Natural killer cell treated with Interleukin-12 subunit alpha and Interleukin-12 subunit beta and Interleukin-15 and Interleukin-18, amount 100 ng/mL, for 72 hours (primary cell): ENCODE measurements around the gene TRAPPC10. TPM values are rescaled to one million over a fixed set of nuclear protein-coding genes. Genes with fewer than 3 reads are reported as not detected.

Experiments
- ATAC-seq, 2 donors: fragments of 150-1000 bp; cut with Tn5 transposase in 1 of 2; sonication (Bioruptor Pico), chemical (Tn5 transposase) in 1 of 2; 2 replicates each; pipeline ENCODE4 v1.10.0; 2021
- DNase-seq: peaks from one replicate; pipeline ENCODE4 v3.0.0; 2022; ENCODE audit warnings: low spot score
- H3K27ac Mint-ChIP-seq, 2 donors: 1 replicate in 1 of 2; 2 replicates in 1 of 2; pipeline ENCODE4 v1.8.0; 2022; ENCODE audit warnings: mixed read lengths in 2 of 2, mild to moderate bottlenecking in 1 of 2, moderate library complexity in 1 of 2
- H3K27me3 Mint-ChIP-seq, 2 donors: 1 replicate in 1 of 2; 2 replicates in 1 of 2; pipeline ENCODE4 v1.8.0; 2022; ENCODE audit warnings: mixed read lengths in 2 of 2
- H3K36me3 Mint-ChIP-seq: one replicate; pipeline ENCODE4 v1.8.0; 2022; ENCODE audit warnings: mixed read lengths
- H3K4me1 Mint-ChIP-seq, 2 donors: 1 replicate in 1 of 2; 2 replicates in 1 of 2; pipeline ENCODE4 v1.8.0; 2022; ENCODE audit warnings: low read depth in 2 of 2, mixed read lengths in 2 of 2, mild to moderate bottlenecking in 1 of 2
- H3K4me3 Mint-ChIP-seq: one replicate; pipeline ENCODE4 v1.8.0; 2022; ENCODE audit warnings: mixed read lengths
- H3K9me3 Mint-ChIP-seq: 2 replicates; pipeline ENCODE4 v1.8.0; 2022; ENCODE audit warnings: mixed read lengths
- total RNA-seq, 2 donors: library from RNA; stranded (reverse); gene quantifications; one replicate each; pipeline ENCODE4 v1.2.3, GENCODE V29; 2022

Gene TRAPPC10
- total RNA-seq, 2 donors from 2014 or later: 90.3 to 148 TPM

- Mint-ChIP-seq H3K9me3 (no peaks in the 10 kb centered on the region), H3K27me3 (peaks cover 0 to 2% of the 10 kb centered on the region in 2 donors), H3K4me1 (peaks cover 0 to 3% of the 10 kb centered on the region in 2 donors), H3K27ac (no peak overlapping the region), H3K4me3 (no peak overlapping the region), H3K36me3 (no peaks in the 10 kb centered on the region)
- DNase-seq (no peak), ATAC-seq (no peak)
Measured at GRCh38 chr21:43986544-43987451, 25.3 kb upstream of the TRAPPC10 start.

- DNase-seq (no peak), ATAC-seq (no peak)
- H3K9me3 Mint-ChIP-seq: no peaks in the 10 kb centered on the region
- peaks cover 0 to 2% of the 10 kb centered on the region in 2 donors for H3K27me3 Mint-ChIP-seq
- no peaks in the 10 kb centered on the region for H3K36me3 Mint-ChIP-seq
- no peak overlapping the region for H3K27ac Mint-ChIP-seq
- H3K4me3 Mint-ChIP-seq: no peak overlapping the region
- H3K4me1 Mint-ChIP-seq: peaks cover 0 to 3% of the 10 kb centered on the region in 2 donors
Measured at GRCh38 chr21:43987509-43987908, 24.6 kb upstream of the TRAPPC10 start.

- Mint-ChIP-seq H3K9me3 (no peaks in the 10 kb centered on the region), H3K27me3 (peaks cover 0 to 2% of the 10 kb centered on the region in 2 donors), H3K4me3 (no peak overlapping the region), H3K4me1 (peaks cover 0 to 3% of the 10 kb centered on the region in 2 donors), H3K36me3 (no peaks in the 10 kb centered on the region), H3K27ac (no peak overlapping the region)
- no peak for ATAC-seq
- DNase-seq: no peak
Measured at GRCh38 chr21:43988016-43988415, 24.1 kb upstream of the TRAPPC10 start.

GRCh38 chr21:43988506-43989230 is 23.4 kb upstream of the TRAPPC10 start:
- no peak for DNase-seq
- peaks cover 0 to 2% of the 10 kb centered on the region in 2 donors for H3K27me3 Mint-ChIP-seq
- H3K4me3 Mint-ChIP-seq: no peak overlapping the region
- no peak for ATAC-seq
- peaks cover 0 to 3% of the 10 kb centered on the region in 2 donors for H3K4me1 Mint-ChIP-seq
- no peak overlapping the region for H3K27ac Mint-ChIP-seq
- no peaks in the 10 kb centered on the region for H3K36me3 Mint-ChIP-seq
- no peaks in the 10 kb centered on the region for H3K9me3 Mint-ChIP-seq

GRCh38 chr21:43989401-43989800 is 22.7 kb upstream of the TRAPPC10 start:
- no peaks in the 10 kb centered on the region for H3K36me3 Mint-ChIP-seq
- H3K27me3 Mint-ChIP-seq: peaks cover 0 to 2% of the 10 kb centered on the region in 2 donors
- DNase-seq: no peak
- peaks cover 0 to 3% of the 10 kb centered on the region in 2 donors for H3K4me1 Mint-ChIP-seq
- H3K27ac Mint-ChIP-seq: no peak overlapping the region
- no peak overlapping the region for H3K4me3 Mint-ChIP-seq
- H3K9me3 Mint-ChIP-seq: no peaks in the 10 kb centered on the region
- no peak for ATAC-seq

GRCh38 chr21:43991447-43991991 is 20.6 kb upstream of the TRAPPC10 start:
- Mint-ChIP-seq H3K4me3 (no peak overlapping the region), H3K27me3 (no peaks in the 10 kb centered on the region)

GRCh38 chr21:43992121-43992520 is 20.0 kb upstream of the TRAPPC10 start:
- DNase-seq (no peak), ATAC-seq (no peak)
- Mint-ChIP-seq H3K27me3 (peaks cover 0 to 3% of the 10 kb centered on the region in 2 donors), H3K27ac (no peak overlapping the region), H3K4me3 (no peak overlapping the region), H3K4me1 (no peaks in the 10 kb centered on the region), H3K9me3 (no peaks in the 10 kb centered on the region), H3K36me3 (no peaks in the 10 kb centered on the region)

More at GRCh38 chr21:43991447-43991991, 20.6 kb upstream of the TRAPPC10 start:
- DNase-seq (no peak), ATAC-seq (no peak)
- Mint-ChIP-seq H3K9me3 (no peaks in the 10 kb centered on the region), H3K4me1 (no peaks in the 10 kb centered on the region), H3K27ac (no peak overlapping the region), H3K36me3 (no peaks in the 10 kb centered on the region)

GRCh38 chr21:43993420-43993934 is 18.6 kb upstream of the TRAPPC10 start:
- H3K4me1 Mint-ChIP-seq: no peaks in the 10 kb centered on the region
- no peak overlapping the region for H3K4me3 Mint-ChIP-seq
- H3K9me3 Mint-ChIP-seq: no peaks in the 10 kb centered on the region
- H3K36me3 Mint-ChIP-seq: no peaks in the 10 kb centered on the region
- H3K27ac Mint-ChIP-seq: no peak overlapping the region
- peaks cover 0 to 3% of the 10 kb centered on the region in 2 donors for H3K27me3 Mint-ChIP-seq
- DNase-seq (no peak), ATAC-seq (no peak)

GRCh38 chr21:43994085-43994484 is 18.0 kb upstream of the TRAPPC10 start:
- peak in 1 of 2 donors; percentile 15 for ATAC-seq

GRCh38 chr21:43994646-43995045 is 17.5 kb upstream of the TRAPPC10 start:
- Mint-ChIP-seq H3K4me1 (no peaks in the 10 kb centered on the region), H3K4me3 (no peak overlapping the region), H3K9me3 (no peaks in the 10 kb centered on the region)

More at GRCh38 chr21:43994085-43994484, 18.0 kb upstream of the TRAPPC10 start:
- Mint-ChIP-seq H3K4me1 (no peaks in the 10 kb centered on the region), H3K27ac (no peak overlapping the region), H3K27me3 (peaks cover 0 to 3% of the 10 kb centered on the region in 2 donors), H3K4me3 (no peak overlapping the region), H3K9me3 (no peaks in the 10 kb centered on the region), H3K36me3 (no peaks in the 10 kb centered on the region)
- no peak for DNase-seq

GRCh38 chr21:43995521-43996105 is 16.5 kb upstream of the TRAPPC10 start:
- no peaks in the 10 kb centered on the region for H3K9me3 Mint-ChIP-seq
- ATAC-seq: no peak

More at GRCh38 chr21:43994646-43995045, 17.5 kb upstream of the TRAPPC10 start:
- H3K27ac Mint-ChIP-seq: no peak overlapping the region
- H3K27me3 Mint-ChIP-seq: peaks cover 0 to 3% of the 10 kb centered on the region in 2 donors
- no peak for ATAC-seq
- H3K36me3 Mint-ChIP-seq: no peaks in the 10 kb centered on the region
- DNase-seq: no peak

GRCh38 chr21:43997766-43998742 is 14.1 kb upstream of the TRAPPC10 start:
- H3K36me3 Mint-ChIP-seq: no peaks in the 10 kb centered on the region
- no peak overlapping the region for H3K27ac Mint-ChIP-seq
- peaks cover 0 to 3% of the 10 kb centered on the region in 2 donors for H3K27me3 Mint-ChIP-seq
- no peak for DNase-seq
- no peak for ATAC-seq
- H3K4me1 Mint-ChIP-seq: no peaks in the 10 kb centered on the region
- no peak overlapping the region for H3K4me3 Mint-ChIP-seq
- no peaks in the 10 kb centered on the region for H3K9me3 Mint-ChIP-seq

More at GRCh38 chr21:43995521-43996105, 16.5 kb upstream of the TRAPPC10 start:
- Mint-ChIP-seq H3K4me3 (no peak overlapping the region), H3K36me3 (no peaks in the 10 kb centered on the region), H3K27me3 (peaks cover 0 to 3% of the 10 kb centered on the region in 2 donors), H3K27ac (no peak overlapping the region), H3K4me1 (no peaks in the 10 kb centered on the region)
- no peak for DNase-seq
